Measurements from ENCODE around the gene CATSPERZ. TPM values are rescaled to one million over a fixed set of nuclear protein-coding genes. Genes with fewer than 3 reads are reported as not detected.

Gene CATSPERZ
- total and polyA plus RNA-seq, 4 donors = not detected

GRCh38 chr11:64289002-64289564 lies 11.1 kb upstream of the CATSPERZ start:
- Histone ChIP-seq H3K4me1 (ENCODE audit: control insufficient read depth in 1 of 2, insufficient read depth in 2 of 2, low read length in 2 of 2) (no peaks in the 10 kb centered on the region), H3K9me3 (ENCODE audit: control insufficient read depth, low read length) (no peaks in the 10 kb centered on the region), H3K27me3 (ENCODE audit: control insufficient read depth in 1 of 2, insufficient read depth in 2 of 2, low read length in 1 of 2) (no peaks in the 10 kb centered on the region), H3K4me3 (ENCODE audit: low read length in 2 of 2) (no peak overlapping the region), H3K27ac (ENCODE audit: low read depth in 1 of 2, low read length in 2 of 2) (no peak overlapping the region), H3K36me3 (ENCODE audit: control insufficient read depth in 1 of 2, insufficient read depth in 2 of 2, low read length in 1 of 2) (no peaks in the 10 kb centered on the region)
- no peak for ATAC-seq (ENCODE audit: low FRiP score)
- DNase-seq = no peak
- 92 to 93% methylated on average over 13 of the region's 13 CpGs for WGBS, 2 donors
- intact Hi-C loops (cut with DNase I) = no loop called here

- no peak for ATAC-seq (ENCODE audit: low FRiP score)
- no peak overlapping the region for H3K4me3 ChIP-seq (ENCODE audit: low read length in 2 of 2)
- whole genome bisulfite sequencing, 2 donors = 54 to 55% methylated on average over 10 of the region's 10 CpGs
- H3K27ac ChIP-seq (ENCODE audit: low read depth in 1 of 2, low read length in 2 of 2) = no peak overlapping the region
- DNase-seq = no peak
- H3K27me3 ChIP-seq (ENCODE audit: control insufficient read depth in 1 of 2, insufficient read depth in 2 of 2, low read length in 1 of 2) = no peaks in the 10 kb centered on the region
- no peaks in the 10 kb centered on the region for H3K36me3 ChIP-seq (ENCODE audit: control insufficient read depth in 1 of 2, insufficient read depth in 2 of 2, low read length in 1 of 2)
- intact Hi-C loops (cut with DNase I) = no loop called here
- no peaks in the 10 kb centered on the region for H3K4me1 ChIP-seq (ENCODE audit: control insufficient read depth in 1 of 2, insufficient read depth in 2 of 2, low read length in 2 of 2)
- no peaks in the 10 kb centered on the region for H3K9me3 ChIP-seq (ENCODE audit: control insufficient read depth, low read length)
These were observed 9.6 kb upstream of the CATSPERZ start for GRCh38 chr11:64290352-64291261.

DNA sequence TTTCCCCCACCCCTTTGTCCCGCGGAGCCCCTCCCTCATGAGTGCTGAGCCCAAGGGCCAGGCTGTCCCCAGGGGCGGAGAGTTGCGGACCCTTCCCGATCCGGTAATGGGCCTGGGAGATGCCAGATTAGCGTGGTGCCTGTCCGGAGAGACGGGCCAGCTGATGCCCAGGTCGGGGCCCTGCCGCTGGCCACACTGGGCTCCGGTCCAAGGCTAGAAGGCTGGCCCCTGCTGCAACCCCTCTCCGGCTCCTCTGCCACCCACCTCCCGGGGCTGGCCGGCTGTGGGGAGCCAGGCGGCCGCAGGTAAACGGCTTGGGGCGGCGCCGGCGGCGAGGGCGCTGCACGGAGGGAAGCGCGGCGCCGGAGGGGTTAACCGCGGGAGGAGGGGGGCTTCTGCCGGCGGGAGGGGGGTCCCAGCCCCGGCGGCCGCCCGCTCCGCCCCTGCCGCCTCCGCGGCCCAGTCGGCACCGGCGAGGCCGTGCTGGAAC lies 8.9 kb upstream of the CATSPERZ start, which contains the start of gene KCNK4:
TSS of gene KCNK4 (plus strand) at position 41 of the 490 bp plus-strand sequence. CDS start 1,717 bp downstream, outside the sequence.
- H3K27ac ChIP-seq (ENCODE audit: low read depth in 1 of 2, low read length in 2 of 2) = no peak within 1 kb of the TSS
- WGBS, 2 donors = 2 to 6% methylated on average over 27 to 45 of the region's 45 CpGs
- intact Hi-C loops (cut with DNase I) = no loop called here
- no peaks in the 10 kb centered on the region for H3K4me1 ChIP-seq (ENCODE audit: control insufficient read depth in 1 of 2, insufficient read depth in 2 of 2, low read length in 2 of 2)
- no peaks in the 10 kb centered on the region for H3K27me3 ChIP-seq (ENCODE audit: control insufficient read depth in 1 of 2, insufficient read depth in 2 of 2, low read length in 1 of 2)
- H3K36me3 ChIP-seq (ENCODE audit: control insufficient read depth in 1 of 2, insufficient read depth in 2 of 2, low read length in 1 of 2) = no peaks in the 10 kb centered on the region
- no peaks in the 10 kb centered on the region for H3K9me3 ChIP-seq (ENCODE audit: control insufficient read depth, low read length)
- no peak for DNase-seq
- no peak within 1 kb of the TSS for H3K4me3 ChIP-seq (ENCODE audit: low read length in 2 of 2)
- no peak for ATAC-seq (ENCODE audit: low FRiP score)

DNA sequence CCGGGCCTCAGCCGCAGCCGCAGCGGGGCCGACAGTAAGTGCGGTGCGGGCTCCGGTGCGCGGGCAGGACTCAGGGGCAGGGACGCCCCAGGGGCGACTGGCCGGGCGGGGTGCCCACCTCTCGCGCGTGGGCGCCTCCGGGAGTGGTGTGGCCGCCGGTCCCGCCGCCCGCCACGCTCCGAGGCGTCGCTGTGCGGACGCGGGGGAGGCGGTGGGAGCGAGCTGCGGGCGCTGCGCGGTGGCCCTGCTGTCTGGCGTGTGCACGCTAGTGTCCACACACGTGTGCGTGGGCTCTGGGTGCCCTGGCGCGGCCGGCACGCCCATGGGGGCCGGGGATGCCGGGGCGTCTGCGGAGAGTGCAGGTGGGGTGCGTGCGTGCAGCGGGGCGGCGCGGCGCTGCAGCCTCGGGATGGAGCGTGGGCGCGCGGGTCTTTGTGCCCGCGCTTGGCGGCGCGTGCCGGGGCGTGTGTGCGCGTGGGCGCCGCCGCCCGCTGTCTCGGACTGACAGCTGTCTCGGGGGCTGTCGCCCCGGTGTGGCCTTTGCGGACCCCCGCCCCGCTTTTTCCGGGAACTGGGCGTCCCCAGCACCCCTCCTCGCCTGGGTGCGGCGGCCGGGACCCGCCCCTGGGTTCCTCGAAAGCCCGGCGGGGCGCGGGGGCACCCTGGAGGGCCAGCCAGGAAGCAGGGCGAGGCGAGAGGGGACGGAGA lies 8.3 kb upstream of the CATSPERZ start:
- H3K27ac ChIP-seq (ENCODE audit: low read depth in 1 of 2, low read length in 2 of 2) = no peak overlapping the region
- intact Hi-C loops (cut with DNase I) = no loop called here
- ATAC-seq (ENCODE audit: low FRiP score) = no peak
- H3K4me3 ChIP-seq (ENCODE audit: low read length in 2 of 2) = no peak overlapping the region
- no peaks in the 10 kb centered on the region for H3K4me1 ChIP-seq (ENCODE audit: control insufficient read depth in 1 of 2, insufficient read depth in 2 of 2, low read length in 2 of 2)
- WGBS, 2 donors = 0 to 1% methylated on average over 78 to 96 of the region's 96 CpGs
- H3K27me3 ChIP-seq (ENCODE audit: control insufficient read depth in 1 of 2, insufficient read depth in 2 of 2, low read length in 1 of 2) = no peaks in the 10 kb centered on the region
- H3K9me3 ChIP-seq (ENCODE audit: control insufficient read depth, low read length) = no peaks in the 10 kb centered on the region
- no peaks in the 10 kb centered on the region for H3K36me3 ChIP-seq (ENCODE audit: control insufficient read depth in 1 of 2, insufficient read depth in 2 of 2, low read length in 1 of 2)
- no peak for DNase-seq

GRCh38 chr11:64292460-64293254 lies 7.5 kb upstream of the CATSPERZ start:
- ATAC-seq (ENCODE audit: low FRiP score) = no peak
- intact Hi-C loops (cut with DNase I) = no loop called here
- no peaks in the 10 kb centered on the region for H3K4me1 ChIP-seq (ENCODE audit: control insufficient read depth in 1 of 2, insufficient read depth in 2 of 2, low read length in 2 of 2)
- no peaks in the 10 kb centered on the region for H3K27me3 ChIP-seq (ENCODE audit: control insufficient read depth in 1 of 2, insufficient read depth in 2 of 2, low read length in 1 of 2)
- H3K9me3 ChIP-seq (ENCODE audit: control insufficient read depth, low read length) = no peaks in the 10 kb centered on the region
- H3K36me3 ChIP-seq (ENCODE audit: control insufficient read depth in 1 of 2, insufficient read depth in 2 of 2, low read length in 1 of 2) = no peaks in the 10 kb centered on the region
- H3K4me3 ChIP-seq (ENCODE audit: low read length in 2 of 2) = no peak overlapping the region
- DNase-seq = no peak
- 30 to 32% methylated on average over 31 to 42 of the region's 42 CpGs for WGBS, 2 donors
- H3K27ac ChIP-seq (ENCODE audit: low read depth in 1 of 2, low read length in 2 of 2) = no peak overlapping the region

- ATAC-seq (ENCODE audit: low FRiP score) = no peak
- Histone ChIP-seq H3K27me3 (ENCODE audit: control insufficient read depth in 1 of 2, insufficient read depth in 2 of 2, low read length in 1 of 2) (no peaks in the 10 kb centered on the region), H3K27ac (ENCODE audit: low read depth in 1 of 2, low read length in 2 of 2) (no peak overlapping the region), H3K4me1 (ENCODE audit: control insufficient read depth in 1 of 2, insufficient read depth in 2 of 2, low read length in 2 of 2) (no peaks in the 10 kb centered on the region), H3K4me3 (ENCODE audit: low read length in 2 of 2) (no peak overlapping the region), H3K36me3 (ENCODE audit: control insufficient read depth in 1 of 2, insufficient read depth in 2 of 2, low read length in 1 of 2) (no peaks in the 10 kb centered on the region), H3K9me3 (ENCODE audit: control insufficient read depth, low read length) (no peaks in the 10 kb centered on the region)
- intact Hi-C loops (cut with DNase I) = no loop called here
- no peak for DNase-seq
- WGBS, 2 donors = 56 to 69% methylated on average over 3 of the region's 3 CpGs
These were observed 5.4 kb upstream of the CATSPERZ start for GRCh38 chr11:64294774-64295173.

GRCh38 chr11:64295760-64296159 lies 4.4 kb upstream of the CATSPERZ start:
- Histone ChIP-seq H3K4me3 (ENCODE audit: low read length in 2 of 2) (no peak overlapping the region), H3K4me1 (ENCODE audit: control insufficient read depth in 1 of 2, insufficient read depth in 2 of 2, low read length in 2 of 2) (no peaks in the 10 kb centered on the region), H3K27ac (ENCODE audit: low read depth in 1 of 2, low read length in 2 of 2) (no peak overlapping the region), H3K27me3 (ENCODE audit: control insufficient read depth in 1 of 2, insufficient read depth in 2 of 2, low read length in 1 of 2) (no peaks in the 10 kb centered on the region), H3K9me3 (ENCODE audit: control insufficient read depth, low read length) (no peaks in the 10 kb centered on the region), H3K36me3 (ENCODE audit: control insufficient read depth in 1 of 2, insufficient read depth in 2 of 2, low read length in 1 of 2) (no peaks in the 10 kb centered on the region)
- DNase-seq = no peak
- intact Hi-C loops (cut with DNase I) = no loop called here
- WGBS, 2 donors = 87 to 96% methylated on average over 4 of the region's 4 CpGs
- ATAC-seq (ENCODE audit: low FRiP score) = no peak

GRCh38 chr11:64296236-64296635 lies 3.9 kb upstream of the CATSPERZ start:
- H3K27ac ChIP-seq (ENCODE audit: low read depth in 1 of 2, low read length in 2 of 2) = no peak overlapping the region
- ATAC-seq (ENCODE audit: low FRiP score) (no peak), DNase-seq (no peak)
- H3K4me3 ChIP-seq (ENCODE audit: low read length in 2 of 2) = no peak overlapping the region
- H3K27me3 ChIP-seq (ENCODE audit: control insufficient read depth in 1 of 2, insufficient read depth in 2 of 2, low read length in 1 of 2) = no peaks in the 10 kb centered on the region
- H3K36me3 ChIP-seq (ENCODE audit: control insufficient read depth in 1 of 2, insufficient read depth in 2 of 2, low read length in 1 of 2) = no peaks in the 10 kb centered on the region
- H3K4me1 ChIP-seq (ENCODE audit: control insufficient read depth in 1 of 2, insufficient read depth in 2 of 2, low read length in 2 of 2) = no peaks in the 10 kb centered on the region
- WGBS, 2 donors = 36 to 50% methylated on average over 1 of the region's 1 CpG
- intact Hi-C loops (cut with DNase I) = no loop called here
- no peaks in the 10 kb centered on the region for H3K9me3 ChIP-seq (ENCODE audit: control insufficient read depth, low read length)

All from aorta (tissue), 5 donors.